HT1080 (cell line): ENCODE data around the gene PLA2G2F. TPM values are rescaled to one million over a fixed set of nuclear protein-coding genes. Genes with fewer than 3 reads are reported as not detected.

Experiments used
- DNase-seq: peaks from one replicate; pipeline ENCODE4 v3.0.0-alpha.2; 2015; ENCODE audit warnings: low read depth
- total RNA-seq: library from RNA; depleted of rRNA; stranded (reverse); fragments of >200 nt; shearing (Covaris generic); gene quantifications from 2 replicates; pipeline ENCODE4 v1.2.3, GENCODE V29; 2014

The PLA2G2F gene
- total RNA-seq, 1 experiment from 2014 or later: not detected

DNA sequence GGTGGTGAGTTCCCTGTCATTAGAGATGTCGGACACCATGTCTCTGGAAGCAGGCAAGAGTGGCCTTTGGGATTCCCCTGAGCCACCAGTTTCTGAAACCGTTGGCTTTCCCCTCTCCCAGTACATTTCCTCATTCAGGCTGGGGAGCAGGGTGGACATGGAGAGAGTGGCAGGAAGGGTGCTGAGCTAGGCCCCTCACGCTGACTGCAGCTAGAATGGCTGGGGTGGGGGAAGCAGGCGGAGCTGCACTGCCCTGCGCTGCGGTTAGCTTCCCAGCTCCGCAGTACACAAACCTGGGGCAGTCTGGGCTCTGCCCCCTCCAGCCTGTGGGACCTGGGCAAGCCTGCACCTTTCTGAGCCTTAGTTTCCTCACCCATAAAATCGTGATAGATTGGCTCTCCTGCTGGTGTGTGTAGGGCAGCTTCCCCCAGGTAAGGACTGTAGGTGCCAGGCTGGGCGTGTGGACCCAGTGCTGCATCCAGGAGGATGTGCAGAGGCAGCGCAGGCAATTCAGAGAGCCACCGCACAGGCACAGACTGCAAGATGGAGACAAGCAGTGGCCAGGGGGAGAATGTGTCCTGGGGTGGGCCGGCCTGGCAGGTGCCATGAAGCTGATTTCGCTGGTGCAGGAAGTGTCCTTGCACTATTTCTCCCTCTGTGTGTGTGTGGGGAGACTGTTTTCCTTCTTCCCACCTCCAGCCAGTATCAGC, 3.0 kb downstream of the PLA2G2F start:
- no peak for DNase-seq

DNA sequence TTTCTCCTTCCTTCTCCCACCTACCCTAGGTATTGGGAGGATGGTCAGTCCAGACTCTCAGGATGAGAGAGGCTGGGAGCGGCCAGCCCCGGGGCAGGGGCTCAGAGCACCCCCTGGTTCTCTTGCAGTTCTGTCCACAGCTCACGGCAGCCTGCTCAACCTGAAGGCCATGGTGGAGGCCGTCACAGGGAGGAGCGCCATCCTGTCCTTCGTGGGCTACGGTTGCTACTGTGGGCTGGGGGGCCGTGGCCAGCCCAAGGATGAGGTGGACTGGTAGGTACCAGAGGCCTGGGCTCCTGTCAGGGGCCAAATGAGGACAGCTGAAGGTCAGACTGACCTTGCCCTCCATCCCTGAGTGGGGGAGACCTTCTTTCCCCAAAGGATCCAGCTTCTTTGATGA, 4.2 kb downstream of the PLA2G2F start:
- no peak for DNase-seq

DNA sequence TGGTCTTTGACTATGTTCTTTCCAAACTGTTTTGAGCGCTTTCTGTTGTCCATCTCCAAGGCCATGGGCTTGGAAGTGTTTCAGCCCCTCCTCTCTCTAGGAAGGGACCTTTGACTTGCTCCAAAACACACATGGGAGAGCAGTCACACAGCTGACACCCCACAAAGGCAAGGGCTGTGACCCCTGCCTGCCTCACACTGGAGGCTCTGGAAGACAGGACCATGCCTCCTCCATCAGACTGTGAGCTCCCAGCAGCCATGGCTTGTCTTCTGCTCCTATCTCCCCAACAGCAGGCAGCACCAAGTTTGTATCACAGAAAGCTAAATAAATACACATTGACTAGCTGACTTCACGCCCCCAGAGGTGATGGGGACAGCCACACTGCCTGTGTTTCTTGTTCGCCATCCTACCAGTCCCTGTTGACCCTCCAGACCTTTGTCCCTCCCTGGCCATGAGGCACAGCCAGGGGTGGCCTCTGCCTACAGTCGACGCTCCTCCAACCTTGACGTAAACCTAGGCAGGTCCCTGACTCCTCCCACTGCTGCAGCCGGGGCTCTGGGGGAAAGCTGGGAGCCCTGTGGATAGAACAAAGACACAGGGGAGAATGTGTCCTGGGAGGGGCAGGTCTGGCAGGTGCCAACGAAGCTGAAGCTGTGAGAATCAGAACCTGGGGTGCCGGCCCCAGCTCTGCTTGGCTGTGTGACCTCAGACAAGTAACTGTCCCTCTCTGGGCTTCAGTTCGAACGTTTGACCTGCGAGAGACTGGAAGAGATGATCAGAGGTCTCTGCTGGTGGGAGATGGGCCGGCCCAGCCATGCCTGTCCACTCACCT, 4.8 kb downstream of the PLA2G2F start:
- DNase-seq: no peak

DNA sequence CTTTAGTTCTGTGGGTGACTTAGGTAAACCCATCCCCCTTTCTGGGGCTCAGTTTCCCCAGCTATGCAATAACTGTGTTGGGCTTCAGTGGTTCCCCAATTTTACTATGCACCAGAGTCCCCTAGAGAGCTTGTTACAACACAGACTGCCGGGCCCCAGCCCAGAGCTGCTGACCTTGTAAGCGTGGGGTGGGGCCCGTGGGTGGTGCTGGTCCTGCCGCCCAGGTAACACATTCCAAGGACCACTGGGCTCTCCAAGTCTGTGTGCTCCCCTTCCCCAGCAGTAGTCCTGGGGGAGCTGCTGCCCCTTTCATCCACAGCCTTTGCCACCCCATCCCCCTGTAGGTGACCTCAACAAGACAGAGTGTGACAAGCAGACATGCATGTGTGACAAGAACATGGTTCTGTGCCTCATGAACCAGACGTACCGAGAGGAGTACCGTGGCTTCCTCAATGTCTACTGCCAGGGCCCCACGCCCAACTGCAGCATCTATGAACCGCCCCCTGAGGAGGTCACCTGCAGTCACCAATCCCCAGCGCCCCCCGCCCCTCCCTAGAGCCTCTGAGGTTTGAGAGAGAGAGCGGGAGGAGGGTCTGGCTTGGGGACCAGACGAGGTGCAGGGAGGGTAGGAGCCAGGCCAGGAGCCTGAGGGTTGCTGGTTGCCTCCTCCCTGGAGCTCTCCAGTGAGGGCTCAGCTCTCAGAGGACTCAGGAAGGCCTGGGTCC, 8.9 kb downstream of the PLA2G2F start:
- DNase-seq: no peak

DNA sequence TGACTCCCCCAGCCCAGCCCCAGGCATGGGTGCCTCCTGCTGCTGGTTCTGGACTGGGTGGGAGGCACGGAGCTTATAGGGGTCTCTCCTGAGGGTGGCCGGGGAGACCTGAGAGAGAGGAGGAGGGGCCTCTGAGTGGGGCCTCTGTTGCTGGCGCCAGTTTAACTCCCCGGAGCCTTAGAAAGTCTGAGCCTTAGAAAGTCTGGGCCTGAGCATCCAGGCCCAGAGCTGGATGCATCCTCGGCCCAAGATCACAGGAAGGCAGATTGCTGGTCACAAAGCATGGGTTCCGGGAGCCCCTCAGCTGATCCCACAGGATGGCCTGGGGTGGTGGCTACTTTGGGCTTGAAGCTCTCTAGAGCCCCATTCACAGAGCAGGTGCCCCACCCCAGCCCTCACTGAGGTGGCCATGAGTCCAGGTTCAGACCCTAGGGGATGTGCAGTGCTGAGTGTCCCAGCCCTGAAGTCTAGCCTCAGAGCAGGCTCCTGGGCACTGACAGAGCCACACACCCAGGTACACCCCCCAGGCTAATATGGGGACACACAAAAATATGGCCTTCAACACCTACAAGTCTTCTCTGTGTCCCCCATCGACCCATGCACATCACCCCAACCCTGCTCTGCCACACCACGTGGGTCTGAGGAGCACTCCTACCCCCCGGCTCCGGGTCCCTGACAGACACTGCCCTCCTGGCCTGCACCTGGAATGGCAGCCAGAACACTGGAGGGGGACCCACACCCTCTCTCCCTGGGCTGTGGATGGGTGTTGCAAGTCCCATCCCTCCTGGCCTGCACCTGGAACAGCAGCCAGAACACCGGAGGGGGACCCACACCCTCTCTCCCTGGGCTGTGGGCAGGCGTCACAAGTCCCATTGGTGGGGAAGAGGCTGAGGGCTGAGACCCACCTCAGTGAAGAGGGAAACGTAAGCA, 9.7 kb downstream of the PLA2G2F start:
- no peak for DNase-seq

DNA sequence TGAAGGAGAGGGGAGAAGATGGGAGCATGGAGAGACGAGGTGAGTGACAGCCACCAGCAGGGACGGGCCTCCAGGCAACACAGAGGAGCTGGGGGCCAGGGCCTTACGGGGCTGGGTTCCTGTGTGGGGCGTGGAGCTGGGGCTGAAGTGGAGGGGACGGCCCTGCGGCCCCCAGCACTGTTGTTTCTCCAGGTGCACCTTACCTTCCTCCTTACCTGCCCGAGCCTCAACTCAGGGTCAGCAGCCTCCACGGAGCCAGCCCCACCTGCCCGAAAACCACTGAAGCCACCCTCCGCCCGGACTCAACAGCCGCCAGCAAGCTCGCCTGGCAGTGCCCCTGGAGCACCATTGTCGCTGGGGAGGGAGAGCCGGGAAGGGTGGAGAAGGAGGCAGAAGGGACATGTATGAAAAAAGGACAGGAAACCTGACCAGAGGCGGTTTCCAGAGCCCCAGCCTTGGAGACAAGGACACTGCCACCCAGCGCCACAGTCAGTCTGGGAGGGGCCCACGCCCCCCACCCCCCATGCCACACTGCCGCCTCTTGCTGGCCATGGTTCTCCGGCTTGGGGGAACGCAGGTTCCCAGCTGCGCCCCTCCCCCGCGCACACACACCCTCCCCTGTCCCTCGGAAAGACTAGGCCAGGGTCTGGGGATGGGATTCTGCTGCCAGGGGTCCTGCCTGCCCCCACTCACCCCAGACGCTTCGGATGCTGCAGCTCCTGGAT, 10.6 kb downstream of the PLA2G2F start:
- no peak for DNase-seq

DNA sequence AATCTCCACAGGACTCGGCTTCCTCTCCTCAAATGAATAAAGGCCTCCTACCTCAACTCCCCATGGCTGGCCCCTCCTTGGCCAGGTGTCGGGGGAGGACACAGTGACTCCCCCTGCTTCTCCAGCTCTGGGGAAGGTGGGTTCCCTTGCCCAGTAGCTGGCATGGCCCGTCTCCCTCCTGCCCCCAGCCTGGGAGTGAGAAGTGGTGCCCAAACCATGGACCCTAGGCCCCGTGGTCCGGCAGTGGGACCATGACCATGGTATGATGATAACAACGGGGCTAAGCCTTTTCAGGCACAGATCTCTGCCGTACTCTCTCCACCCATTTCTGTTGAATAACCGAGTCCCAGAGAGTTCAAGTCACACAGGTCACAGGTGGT, 11.2 kb downstream of the PLA2G2F start:
- no peak for DNase-seq

DNA sequence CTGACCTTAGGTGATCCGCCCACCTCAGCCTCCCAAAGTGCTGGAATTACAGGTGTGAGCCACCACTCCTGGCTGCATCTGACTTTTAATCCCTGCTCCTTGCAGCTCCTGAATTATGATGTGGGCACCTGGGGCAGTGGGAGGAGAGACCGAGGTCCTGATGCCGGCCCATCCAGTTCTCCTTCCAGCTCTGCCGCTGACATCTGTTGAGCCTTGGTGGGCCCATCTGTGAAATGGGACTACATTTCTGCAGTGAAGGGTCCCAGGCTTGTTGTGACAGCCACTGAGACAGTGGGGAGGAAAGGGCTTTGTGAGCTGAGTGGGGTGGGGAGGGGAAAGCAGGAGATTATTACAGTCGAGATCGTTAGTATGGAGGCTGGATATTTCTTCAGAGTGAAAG, 11.8 kb downstream of the PLA2G2F start:
- no peak for DNase-seq

DNA sequence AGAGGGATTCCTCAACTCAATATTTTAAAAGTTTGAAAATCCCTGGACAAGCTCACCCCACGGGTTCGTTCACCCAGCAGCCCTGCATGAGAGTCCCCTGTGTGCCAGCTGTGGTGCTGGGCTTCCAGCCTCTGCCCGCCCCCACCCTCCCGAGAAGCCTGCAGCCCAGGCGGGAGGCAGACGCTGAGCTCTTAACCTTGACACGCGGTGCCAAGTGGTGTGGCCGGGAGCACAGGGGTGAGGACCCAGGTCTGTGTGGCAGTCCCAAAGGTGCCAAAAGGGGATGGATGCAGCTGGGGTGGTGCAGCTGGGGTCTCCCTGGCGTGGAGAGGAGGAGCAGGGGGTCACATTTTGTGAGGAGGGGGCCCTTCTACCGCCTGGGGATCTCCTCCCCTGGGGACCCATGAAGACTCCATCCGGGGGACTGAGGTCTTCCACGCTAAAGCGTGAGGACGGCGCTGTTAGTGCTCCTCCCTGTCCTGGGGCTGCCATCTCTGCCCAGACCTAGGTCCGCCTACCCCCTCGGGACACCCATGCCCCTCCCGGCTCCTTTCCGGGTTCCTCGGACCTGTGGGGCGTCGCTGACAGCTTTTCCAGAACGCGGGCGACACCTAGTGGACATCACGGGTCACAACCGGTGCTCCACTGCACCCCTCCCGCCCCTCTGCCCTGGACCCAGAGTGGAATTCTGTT, 12.9 kb downstream of the PLA2G2F start:
- peak; percentile 70 for DNase-seq

DNA sequence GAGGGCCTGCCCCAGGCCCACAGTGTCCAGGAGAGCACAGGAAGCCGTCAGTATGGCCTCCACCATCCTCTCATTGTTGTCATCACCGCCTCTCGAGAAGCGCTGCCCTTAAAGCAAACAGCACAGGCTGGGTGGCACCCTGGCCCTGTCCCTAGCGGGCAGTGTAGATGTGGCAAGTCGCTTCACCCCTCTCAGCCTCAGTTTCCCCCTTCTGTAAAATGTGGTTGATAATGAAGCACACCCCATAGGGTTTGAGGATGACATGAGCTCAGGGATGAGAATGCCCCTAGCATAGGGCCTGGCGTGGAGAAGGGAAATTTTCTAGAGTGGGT, 13.4 kb downstream of the PLA2G2F start:
- no peak for DNase-seq

DNA sequence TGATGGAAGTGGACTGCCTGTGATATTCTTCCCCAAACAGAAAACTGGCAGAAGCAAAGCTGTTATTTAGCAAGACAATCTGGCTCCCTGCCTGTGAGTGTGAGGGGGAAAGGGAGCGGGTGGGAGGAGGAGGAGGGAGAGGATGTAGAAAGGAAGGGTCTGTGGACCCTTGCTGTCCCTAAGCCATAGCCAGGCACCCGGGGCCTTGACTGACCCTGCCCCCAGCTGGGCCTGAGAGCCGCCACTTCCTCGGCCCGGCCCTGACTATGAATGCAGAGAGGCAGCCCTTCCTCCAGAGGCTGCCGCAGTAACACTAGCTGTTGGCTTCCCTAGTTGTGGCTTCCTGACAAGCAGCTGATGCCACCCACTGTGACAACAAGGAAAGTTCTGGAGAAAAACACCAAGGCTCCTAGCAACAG, 13.9 kb downstream of the PLA2G2F start:
- no peak for DNase-seq

DNA sequence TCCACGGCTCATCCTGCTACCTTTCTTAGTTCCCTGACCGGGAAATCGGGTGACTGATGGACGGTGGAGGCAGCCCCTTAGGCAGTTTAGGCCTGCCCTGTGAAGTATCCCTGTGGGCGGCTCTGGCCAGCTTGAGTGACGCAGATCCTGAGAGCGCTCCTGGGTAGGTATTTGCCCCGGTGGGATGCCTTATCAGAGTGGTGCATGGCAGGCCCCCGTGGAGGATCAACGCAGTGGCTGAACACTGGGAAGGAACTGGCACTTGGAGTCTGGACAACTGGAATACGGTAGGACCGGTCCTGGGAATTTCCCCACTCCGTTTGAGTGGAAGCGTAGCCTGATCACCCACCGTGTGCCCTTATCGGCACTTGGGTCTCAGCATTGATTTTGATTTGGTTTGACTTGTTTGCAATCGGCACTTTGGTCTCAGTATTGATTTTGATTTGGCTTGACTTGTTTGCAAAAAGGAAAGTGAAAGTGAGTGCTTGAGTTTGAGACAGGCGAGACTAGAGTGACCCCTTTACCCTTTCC, 15.2 kb downstream of the PLA2G2F start:
- no peak for DNase-seq

DNA sequence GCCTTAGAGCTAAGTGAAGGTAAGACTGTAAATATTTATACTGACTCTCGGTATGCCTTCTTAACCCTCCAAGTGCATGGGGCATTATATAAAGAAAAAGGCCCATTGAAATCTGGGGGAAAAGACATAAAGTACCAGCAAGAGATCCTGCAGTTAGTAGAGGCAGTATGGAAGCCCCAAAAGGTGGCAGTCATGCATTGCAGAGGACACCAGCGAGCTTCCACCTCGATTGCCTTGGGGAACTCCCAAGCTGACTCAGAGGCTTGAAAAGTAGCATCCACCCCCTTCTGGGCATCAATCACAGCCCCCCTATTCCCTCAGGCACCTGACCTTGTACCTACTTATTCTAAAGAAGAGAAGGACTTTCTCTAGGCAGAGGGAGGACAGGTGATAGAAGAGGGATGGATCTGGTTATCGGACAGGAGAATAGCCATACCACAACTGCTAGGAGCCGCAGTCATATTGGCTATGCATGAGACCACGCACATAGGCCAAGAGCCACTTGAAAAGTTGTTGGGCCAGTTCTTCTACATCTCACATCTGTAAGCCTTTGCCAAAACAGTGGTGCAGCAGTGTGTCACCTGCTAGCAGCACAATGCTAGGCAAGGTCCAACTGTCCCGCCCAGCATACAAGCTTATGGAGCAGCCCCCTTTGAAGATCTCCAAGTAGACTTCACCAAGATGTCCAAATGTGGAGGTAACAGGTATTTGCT, 19.4 kb downstream of the PLA2G2F start:
- DNase-seq: no peak

DNA sequence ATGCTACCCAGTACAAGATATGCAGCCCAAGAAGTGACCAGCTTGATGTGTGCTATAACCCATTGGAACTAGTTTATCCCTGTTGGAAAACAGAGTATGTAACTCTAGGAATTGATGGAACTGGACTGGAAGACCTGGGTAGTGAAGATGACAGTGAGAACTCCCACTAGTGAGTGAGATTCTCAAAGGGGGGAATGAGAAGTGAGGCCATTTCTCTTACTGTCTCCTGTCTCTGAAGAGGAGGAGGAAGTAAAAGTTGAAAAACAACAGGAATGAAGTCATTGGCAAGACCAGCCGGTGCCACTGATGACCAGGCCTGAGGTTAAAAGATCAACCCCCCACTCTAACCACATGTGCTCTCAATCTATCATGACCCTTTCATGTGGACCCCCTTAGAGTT, 20.9 kb downstream of the PLA2G2F start:
- no peak for DNase-seq

DNA sequence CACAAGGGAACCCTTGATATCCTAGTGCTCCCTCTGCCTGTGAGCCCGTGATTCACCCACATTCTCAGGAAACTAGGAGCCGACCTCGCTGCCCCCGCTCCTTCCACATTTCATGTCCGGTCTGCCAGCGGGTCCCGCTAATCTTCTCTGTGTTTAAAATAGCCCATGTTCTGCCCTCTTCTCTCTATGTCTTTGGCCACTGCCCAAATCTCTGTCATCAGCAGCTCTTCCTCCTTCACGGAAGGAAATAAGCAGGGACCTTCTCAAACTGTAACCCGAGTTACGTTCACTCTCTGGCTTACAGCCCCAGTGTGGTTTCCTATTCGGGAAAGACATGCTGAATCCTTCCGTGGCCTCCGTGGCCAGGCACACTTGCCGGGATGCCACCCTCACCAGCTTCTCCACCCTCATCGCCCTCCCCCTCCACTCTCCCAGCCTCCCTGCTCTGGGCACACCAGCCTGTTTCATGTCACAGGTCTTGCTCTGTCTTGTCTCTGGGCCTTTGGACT, 25.6 kb downstream of the PLA2G2F start:
- peak; percentile 84 for DNase-seq

DNA sequence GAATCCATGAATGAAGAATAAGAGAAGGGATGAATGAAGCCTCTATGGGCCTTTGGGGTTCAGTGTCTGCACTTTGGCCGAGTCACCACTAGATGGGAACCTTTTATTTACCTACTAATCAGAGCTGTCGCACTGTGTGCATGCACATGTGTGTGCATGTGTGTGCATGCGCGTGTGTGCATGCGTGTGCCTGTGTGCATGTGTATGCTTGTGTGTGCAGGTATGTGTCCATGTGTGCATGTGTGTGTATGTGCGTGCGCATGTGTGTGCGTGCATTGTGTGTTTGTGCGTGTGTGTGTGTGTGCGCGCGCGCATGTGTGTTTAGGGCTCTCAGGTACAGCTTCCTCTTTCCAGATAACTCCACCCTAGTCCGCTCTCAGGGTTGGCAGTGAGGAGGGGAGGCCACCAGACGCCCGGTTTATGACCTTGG, 26.4 kb downstream of the PLA2G2F start:
- DNase-seq: peak; percentile 50

DNA sequence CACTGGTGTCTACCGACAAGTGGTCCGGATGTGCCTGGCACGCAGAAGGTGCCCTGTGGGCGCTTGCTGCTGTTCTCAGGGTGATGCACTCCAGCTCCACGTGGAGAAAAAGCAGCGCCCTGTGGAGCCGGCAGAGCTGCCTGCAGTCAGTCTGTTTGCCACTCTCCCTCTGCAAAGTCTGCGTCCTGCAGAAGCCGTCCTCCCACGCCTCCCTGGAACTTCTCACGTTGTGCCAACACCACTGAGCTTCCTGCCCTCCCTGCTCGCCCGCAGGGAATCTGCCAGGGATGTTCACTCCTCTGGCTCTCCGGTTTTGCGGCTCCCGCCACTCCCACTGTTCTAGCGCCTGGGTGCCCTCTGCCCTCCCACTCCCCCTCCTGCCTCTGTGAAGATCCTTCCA, 26.9 kb downstream of the PLA2G2F start:
- DNase-seq: no peak

DNA sequence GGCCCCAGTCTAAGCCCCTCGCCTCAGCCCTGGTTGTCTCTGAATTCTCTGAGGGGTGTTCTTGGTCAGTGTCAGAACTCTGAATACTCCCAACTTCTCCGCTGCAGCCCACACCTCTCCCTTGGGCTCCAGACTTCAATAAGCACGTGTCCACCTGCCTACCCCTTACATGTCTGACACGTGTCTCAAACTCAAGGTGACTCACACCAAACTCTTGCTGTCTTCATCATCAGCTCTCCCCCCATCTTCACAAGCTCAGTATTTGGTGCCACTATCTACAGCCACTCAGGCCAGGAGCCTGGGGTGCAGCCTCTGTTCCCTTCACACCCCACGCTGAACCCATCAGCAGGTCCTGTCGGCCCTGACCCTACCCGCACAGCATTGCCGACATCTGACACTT, 28.0 kb downstream of the PLA2G2F start:
- DNase-seq: peak; percentile 30
